ENCODE data around the gene ANKRD26. TPM values are rescaled to one million over a fixed set of nuclear protein-coding genes. Genes with fewer than 3 reads are reported as not detected.
"Not testable (repeated sequence)": the region's sequence is repeated elsewhere in the genome, so short reads cannot be mapped to it uniquely, and the experiment has no call there.

The ANKRD26 gene
- total and polyA plus RNA-seq, 8 donors = 1.2 to 46.1 (median 9.0) TPM

GRCh38 chr10:27068217-27068891 lies 31.9 kb downstream of the ANKRD26 start:
- 94 to 100% (median 96%) methylated on average over 2 of the region's 2 CpGs for WGBS, 5 donors
- peaks cover 18 to 66% (median 58%) of the 10 kb centered on the region in 4 donors for H3K36me3 ChIP-seq
- no peaks in the 10 kb centered on the region for H3K27me3 ChIP-seq
- no peak for DNase-seq
- H3K27ac ChIP-seq = no peak overlapping the region
- intact Hi-C loops (cut with DNase I; ENCODE audit: low total_unique reads) = no loop called here
- no peak overlapping the region for H3K4me3 ChIP-seq
- H3K4me1 ChIP-seq = peaks cover 0 to 8% (median 0%) of the 10 kb centered on the region in 4 donors
- TF ChIP-seq CTCF (IDR thresholded peaks at IDR 0.05) (no peak), EP300 (IDR thresholded peaks at IDR 0.05) (no peak), POLR2AphosphoS5 (IDR thresholded peaks at IDR 0.05) (no peak), POLR2A (IDR thresholded peaks at IDR 0.05) (no peak)
- no peaks in the 10 kb centered on the region for H3K9me3 ChIP-seq

- DNase-seq = no peak
- Histone ChIP-seq H3K27ac (no peak overlapping the region), H3K4me3 (no peak overlapping the region), H3K27me3 (no peaks in the 10 kb centered on the region), H3K36me3 (peaks cover 11 to 72% (median 63%) of the 10 kb centered on the region in 4 donors), H3K4me1 (peaks cover 0 to 8% (median 0%) of the 10 kb centered on the region in 4 donors), H3K9me3 (no peaks in the 10 kb centered on the region)
- intact Hi-C loops (cut with DNase I; ENCODE audit: low total_unique reads) = no loop called here
- WGBS, 5 donors = 91 to 98% (median 94%) methylated on average over 2 of the region's 2 CpGs
- no peak for TF ChIP-seq EP300 (IDR thresholded peaks at IDR 0.05)
- no peak for TF ChIP-seq CTCF (IDR thresholded peaks at IDR 0.05)
These were observed 35.2 kb downstream of the ANKRD26 start for GRCh38 chr10:27065084-27065483.

GRCh38 chr10:27052656-27053055 lies 47.6 kb downstream of the ANKRD26 start:
- TF ChIP-seq POLR2AphosphoS5 (IDR thresholded peaks at IDR 0.05) (no peak), POLR2A (IDR thresholded peaks at IDR 0.05) (no peak), CTCF (IDR thresholded peaks at IDR 0.05) (no peak), EP300 (IDR thresholded peaks at IDR 0.05) (no peak)
- DNase-seq = no peak
- intact Hi-C loops (cut with DNase I; ENCODE audit: low total_unique reads) = no loop called here
- Histone ChIP-seq H3K9me3 (no peaks in the 10 kb centered on the region), H3K27me3 (no peaks in the 10 kb centered on the region), H3K36me3 (peaks cover 8 to 59% (median 34%) of the 10 kb centered on the region in 4 donors), H3K4me3 (no peak overlapping the region), H3K27ac (no peak overlapping the region), H3K4me1 (no peaks in the 10 kb centered on the region)

- intact Hi-C loops (cut with DNase I; ENCODE audit: low total_unique reads); H3K4me1 ChIP-seq; H3K27ac ChIP-seq; H3K27me3 ChIP-seq; DNase-seq; H3K9me3 ChIP-seq; H3K4me3 ChIP-seq: not testable (repeated sequence)
- 93 to 98% (median 95%) methylated on average over 4 of the region's 4 CpGs for WGBS, 5 donors
- peaks cover 0 to 76% (median 63%) of the 10 kb centered on the region in 4 donors for H3K36me3 ChIP-seq
These were observed 55.0 kb downstream of the ANKRD26 start for GRCh38 chr10:27045247-27045646.

DNA sequence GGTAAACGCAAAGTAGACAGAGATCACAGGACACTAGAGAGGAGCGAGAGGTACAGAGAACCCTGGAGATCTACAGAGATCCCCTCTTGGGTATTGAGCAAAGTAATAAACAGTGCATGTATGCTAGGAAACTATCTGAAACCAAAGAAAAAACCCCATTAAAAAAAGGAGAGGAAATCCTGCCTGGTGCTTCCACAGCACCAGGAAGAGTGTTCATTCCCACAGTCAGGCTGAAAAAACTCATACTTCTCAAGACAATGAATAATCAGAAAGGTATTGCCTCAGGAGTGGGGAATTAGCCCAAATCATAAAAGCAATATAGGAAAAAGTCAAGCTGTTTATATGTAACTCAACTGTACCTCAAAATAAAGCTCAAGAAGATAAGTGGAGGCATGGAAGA lies 59.1 kb downstream of the ANKRD26 start:
- intact Hi-C loops (cut with DNase I; ENCODE audit: low total_unique reads) = no loop called here
- WGBS, 5 donors = 88 to 99% (median 98%) methylated on average over 2 of the region's 2 CpGs

More for the DNA sequence above, 59.1 kb downstream of the ANKRD26 start:
- Histone ChIP-seq H3K36me3 (peaks cover 4 to 83% (median 75%) of the 10 kb centered on the region in 4 donors), H3K27me3 (no peaks in the 10 kb centered on the region), H3K4me1 (no peaks in the 10 kb centered on the region), H3K27ac (no peak overlapping the region), H3K4me3 (no peak overlapping the region), H3K9me3 (no peaks in the 10 kb centered on the region)
- no peak for TF ChIP-seq EP300 (IDR thresholded peaks at IDR 0.05)
- no peak for TF ChIP-seq POLR2AphosphoS5 (IDR thresholded peaks at IDR 0.05)
- TF ChIP-seq POLR2A (IDR thresholded peaks at IDR 0.05) = no peak
- TF ChIP-seq CTCF (IDR thresholded peaks at IDR 0.05) = no peak
- DNase-seq = no peak
